ENCODE results near the gene MYO7A.
A peak's percentile ranks its signal among the peaks of the same experiment; 100 is the strongest.

Gene MYO7A

DNA sequence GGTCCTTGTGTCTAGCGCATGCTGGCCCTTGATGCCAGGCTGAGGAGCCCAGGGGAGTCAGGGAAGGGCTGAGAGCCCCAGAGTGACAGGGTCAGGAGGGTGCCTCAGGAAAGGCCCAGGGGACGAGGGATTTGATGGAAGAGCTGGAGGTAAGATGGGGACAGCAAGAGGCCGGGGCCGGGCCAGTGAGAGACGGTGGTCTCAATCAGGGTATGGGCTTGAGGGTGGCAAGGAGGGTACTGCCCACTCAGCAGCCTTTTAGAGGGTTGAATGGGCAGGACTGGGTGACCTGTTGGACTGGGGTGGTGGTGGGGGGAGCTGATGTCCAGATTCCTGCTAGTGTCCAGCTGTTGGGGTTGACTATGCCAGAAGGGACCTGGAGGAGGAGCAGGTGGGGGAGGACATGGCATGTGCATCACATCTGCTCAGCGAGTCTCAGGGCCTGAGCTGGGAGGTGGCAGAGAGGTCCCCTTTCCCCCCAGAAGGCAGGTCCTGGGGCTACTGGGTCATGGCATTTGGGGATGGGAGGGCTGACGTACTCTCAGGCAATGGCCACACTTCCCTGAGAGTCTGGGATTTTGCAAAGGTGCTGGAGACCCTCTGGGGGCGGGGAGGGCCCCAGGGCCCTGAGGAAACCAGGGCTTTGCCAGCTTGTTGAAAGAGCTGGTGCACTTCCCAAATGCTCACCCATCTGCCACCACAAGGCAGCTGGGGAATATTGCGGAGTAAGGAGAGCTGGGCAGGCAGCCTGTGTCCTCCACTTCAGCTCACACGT, 18.4 kb downstream of the MYO7A start:
- DNase-seq (ENCODE audit: low read depth in 2 of 2), result no peak

DNA sequence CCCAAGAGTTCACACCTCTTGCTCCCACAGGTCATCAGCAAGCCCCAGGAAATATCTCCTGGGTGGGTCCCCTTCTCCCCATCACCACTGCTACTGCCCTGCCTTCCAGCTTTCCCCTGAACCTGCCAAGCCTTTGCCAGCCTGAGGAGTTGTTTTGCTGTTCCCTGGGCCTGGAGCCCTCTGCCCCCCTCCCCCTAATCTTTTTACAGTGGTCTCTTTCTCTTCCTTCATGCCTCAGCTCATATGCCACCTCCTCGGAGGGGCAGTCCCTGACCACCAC, 18.9 kb downstream of the MYO7A start:
- DNase-seq (ENCODE audit: low read depth in 2 of 2), result no peak

DNA sequence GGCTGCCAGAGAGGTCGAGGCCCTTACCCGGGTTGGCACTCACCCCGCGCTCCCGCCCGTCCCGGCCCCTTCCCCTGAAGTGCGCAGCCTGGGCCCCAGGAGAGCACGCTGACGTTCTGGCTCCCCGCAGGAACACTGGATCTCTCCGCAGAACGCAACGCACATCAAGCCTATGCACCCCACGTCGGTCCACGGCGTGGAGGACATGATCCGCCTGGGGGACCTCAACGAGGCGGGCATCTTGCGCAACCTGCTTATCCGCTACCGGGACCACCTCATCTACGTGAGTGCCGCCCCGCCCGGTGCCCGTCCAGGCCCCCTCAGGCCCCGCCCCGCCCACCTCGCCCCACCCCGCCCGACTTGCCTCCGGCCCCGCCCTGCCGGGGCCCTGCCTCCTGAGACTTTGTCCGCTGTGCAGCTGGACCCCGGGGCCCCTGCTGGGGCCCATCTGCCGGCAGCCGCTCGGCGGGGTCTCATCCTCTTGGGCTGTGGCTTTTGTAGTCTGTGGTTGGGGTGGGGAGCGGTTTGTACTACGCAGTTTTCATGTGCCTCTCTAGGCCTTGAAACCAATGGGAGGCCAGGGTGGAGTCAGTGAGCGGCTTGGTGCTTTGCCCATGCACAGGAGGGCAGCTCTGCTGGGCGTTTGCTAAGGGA, 19.7 kb downstream of the MYO7A start:
- DNase-seq (ENCODE audit: low read depth in 2 of 2), result peak in 1 of 2 donors; percentile 33

DNA sequence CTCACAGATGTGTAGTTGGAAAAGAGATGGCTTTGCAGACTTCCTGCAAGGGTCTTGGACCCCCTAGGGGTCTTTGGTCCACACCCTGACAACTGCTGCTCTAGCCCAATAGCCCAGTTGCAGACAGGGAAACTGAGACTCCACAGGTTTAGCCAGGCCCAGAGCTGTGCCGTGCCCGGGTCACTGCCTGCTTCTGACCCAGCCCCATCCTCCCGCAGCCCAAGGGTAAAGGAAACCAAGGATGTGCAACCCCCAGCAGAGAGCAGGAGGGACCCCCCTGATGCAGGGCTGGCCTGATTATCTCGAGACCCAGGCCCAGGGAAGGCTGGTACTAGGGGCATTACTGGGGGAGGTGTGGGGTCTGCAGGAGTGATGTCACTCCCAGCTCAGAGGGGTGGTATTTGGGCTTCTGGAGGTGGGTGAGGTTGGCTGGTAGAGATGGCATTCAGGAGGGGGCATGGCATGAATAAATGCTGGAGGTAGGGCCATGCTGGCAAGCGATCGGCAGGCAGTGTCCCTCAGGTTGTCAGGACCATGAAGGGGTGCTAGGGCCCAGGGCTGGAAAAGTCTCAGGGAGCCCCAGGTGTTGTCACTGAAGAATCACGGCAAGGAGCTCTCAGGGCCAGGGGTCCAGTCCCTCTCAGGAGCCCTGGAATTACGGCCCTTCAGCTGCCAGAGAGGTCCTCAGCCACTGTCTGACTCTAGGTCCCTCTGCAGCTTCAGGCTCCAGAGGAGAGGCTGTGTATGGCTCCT, 21.1 kb downstream of the MYO7A start:
- no peak for DNase-seq (ENCODE audit: low read depth in 2 of 2)

DNA sequence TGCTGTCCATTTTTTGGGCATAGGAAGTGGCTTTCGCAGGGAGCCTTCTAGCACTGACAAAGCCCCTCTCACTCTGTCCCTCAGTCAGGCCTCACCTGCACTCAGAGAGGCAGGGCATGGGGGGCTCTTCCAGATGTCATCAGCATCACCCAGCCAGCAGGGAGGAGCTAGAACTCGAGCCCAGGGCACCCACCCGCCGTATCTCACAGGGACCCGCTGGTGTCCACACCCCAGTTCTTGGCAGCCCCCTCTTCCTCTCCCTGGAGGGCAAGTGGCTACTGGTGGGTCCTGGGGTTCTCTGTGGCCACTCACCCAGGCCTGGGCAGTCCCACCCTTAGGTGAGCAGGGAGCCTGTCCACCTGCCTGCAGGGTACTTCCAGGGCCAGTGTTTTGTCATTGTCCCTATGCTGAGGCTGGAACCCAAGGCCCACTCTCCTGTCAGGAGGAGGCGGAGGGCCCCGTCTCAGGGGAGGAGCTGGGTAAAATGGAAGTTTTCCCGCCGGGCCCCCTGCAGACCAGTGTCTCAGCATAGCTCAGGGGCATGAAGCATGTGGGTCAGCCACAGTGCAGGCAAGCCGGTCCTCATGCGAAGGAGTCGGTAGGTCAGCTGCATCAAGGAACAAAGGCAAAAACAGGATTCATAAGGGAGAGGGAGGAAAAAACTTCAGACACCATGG, 21.8 kb downstream of the MYO7A start:
- no peak for DNase-seq (ENCODE audit: low read depth in 2 of 2)

DNA sequence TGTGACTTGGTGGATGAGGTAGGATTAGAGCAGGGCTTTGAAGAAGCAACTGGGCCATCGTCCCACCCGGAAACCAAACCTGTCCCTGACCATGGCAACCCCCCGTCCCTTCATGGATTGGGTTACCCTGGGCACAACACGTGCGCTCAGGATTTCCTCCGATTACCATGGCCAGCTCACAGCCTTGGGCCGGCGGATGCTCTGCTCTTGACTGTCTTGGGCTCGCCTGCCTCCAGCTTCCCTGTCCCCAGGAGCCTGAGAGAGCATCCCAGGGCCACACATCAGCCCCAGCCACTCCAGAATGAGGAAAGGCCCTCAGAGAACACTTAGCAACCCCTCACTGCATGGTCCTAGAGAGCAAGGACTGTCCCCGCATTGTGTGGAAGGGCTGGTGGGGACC, 22.8 kb downstream of the MYO7A start:
- no peak for DNase-seq (ENCODE audit: low read depth in 2 of 2)

DNA sequence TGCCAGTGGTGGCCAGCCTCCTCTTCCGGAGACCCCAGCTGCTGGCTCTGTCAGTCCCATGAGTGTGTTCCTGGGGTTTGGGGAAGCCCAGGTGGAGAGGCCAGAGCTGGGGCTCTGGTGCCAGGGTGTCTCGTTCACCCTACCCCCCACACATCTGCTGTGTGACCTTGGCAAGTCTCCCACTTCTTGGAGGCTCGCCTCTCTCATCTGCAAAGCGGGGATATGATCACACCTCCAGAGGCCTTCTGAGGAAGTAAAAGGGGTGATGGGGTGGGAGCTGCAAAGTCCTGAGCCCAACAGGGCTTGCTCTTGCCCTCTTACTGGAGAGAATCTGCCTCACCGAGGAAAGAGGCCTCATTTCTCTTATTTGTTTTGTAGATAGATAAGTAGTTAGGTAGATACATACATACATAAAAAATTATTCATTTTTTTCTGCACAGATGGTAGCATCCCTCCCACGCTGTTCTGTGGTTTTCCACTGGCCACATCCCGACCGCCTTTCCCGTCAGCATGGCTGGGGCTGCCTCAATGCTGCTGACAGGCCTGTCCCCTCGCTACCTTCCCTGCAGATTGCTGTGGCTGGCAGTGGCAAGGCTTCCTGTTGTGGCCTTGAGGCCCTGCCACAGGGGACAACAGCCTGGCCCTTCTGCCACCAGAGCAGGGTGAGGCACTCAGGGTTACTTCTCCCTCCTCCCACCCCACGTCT, 23.9 kb downstream of the MYO7A start:
- peak; percentile 65 to 70 for DNase-seq (ENCODE audit: low read depth in 2 of 2)

DNA sequence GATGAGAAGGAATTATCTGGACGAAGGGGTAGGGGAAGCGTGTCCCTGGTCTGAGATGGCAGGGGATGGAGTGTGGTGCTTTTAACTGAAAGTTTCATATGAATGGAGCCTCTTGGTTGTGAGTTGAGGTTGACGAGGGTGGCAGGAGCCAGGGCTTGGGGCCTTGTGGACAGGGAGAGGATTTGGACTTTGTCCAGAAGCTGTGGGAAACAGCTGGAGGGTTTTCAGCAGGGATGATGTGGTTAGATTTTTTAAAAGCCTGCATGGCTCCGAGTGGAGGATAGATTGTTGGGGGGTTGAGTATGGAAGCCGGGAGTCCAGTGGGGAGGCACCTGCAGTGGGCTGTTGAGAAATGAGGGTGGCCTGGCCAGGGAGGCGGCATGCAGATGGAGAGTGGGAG, 24.8 kb downstream of the MYO7A start:
- no peak for DNase-seq (ENCODE audit: low read depth in 2 of 2)

DNA sequence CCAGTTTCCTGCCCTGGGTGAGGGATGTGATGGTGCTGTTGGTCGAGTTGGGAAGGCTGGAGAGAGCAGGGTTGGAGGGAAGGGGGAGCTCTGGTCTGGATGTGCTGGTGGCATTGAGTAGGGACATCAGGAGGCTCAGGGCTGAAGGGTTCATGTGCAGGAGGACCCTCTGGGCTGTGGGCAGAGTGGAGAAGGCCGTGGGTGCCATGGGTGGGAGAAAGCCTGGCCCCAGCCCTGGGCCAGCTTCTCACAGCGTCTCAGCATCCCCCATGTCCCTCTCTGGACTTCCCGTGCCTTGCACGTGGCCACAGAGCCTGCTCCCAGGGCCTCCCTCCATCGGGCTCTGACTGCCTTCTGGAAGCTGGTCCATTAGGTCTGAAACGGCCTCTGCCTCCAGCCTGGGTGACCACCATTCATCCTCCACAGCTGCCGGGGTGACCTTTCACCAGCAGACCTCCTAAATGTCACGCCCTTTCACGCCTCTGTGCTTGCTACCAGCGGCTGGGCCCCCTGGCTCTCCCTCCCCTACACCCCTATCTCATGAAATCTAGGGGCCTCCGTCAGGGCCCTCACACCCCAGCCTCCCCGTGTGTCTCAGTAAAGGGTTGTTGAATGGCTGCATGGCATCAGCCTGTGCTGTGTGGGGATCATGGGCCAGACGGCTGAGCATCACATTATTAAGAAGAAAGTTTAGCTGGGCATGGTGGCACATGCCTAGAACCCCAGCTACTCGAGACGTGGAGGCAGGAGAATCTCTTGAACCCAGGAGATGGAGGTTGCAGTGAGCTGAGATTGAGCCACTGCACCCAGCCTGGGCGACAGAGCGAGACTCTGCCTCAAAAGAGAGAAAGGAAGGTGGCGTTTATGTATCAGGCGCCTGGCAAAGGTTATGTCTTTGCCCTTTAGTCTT, 25.5 kb downstream of the MYO7A start:
- no peak for DNase-seq (ENCODE audit: low read depth in 2 of 2)

DNA sequence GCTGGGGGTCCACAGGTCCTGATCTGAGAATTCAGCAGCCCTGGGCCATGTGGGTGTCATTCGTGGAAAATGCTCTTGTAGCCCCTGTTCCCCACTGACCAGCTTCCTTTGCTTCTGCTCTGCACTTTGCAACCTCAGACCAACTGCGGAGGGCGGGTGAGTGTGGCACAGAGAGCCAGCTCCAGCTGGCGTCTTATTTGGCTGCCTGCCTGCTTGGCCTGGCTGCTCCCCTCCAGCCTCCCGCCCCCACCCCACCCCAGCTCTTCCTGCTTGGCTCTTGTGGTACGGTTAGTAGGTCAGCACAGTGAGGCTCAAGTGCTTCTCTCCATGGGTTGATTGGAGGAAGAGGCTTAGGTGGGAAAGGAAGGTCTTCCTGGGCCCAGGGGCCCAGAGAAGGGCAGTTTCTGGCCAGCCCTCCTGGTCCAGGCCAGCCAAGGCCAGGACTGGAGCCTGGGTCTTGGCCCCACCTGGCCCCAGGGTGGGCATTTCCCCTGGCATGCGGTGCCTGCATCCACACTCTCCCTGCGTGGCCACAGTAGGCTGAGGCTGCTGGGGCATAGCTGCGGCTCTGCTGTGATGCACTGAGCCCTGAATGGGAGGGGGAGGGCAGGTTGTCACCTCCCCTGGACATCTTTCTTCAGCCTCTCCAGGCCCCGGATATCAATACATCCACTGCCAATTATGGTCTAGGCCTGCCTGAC, 26.5 kb downstream of the MYO7A start:
- no peak for DNase-seq (ENCODE audit: low read depth in 2 of 2)

DNA sequence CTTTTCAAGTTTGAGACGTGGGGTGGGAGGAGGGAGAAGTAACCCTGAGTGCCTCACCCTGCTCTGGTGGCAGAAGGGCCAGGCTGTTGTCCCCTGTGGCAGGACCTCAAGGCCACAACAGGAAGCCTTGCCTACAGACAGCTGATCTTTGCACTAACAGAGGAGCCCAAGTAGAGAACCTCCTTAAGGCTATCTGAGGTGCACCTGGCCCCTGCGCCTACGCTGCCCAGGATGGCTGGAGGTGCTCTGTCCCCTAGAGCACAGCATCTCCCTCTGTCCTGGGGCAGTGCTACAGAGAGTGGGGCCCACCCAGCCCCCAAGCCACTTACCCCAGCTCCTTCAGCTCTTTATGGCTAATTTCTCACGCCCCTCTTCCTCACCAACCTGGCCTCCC, 27.0 kb downstream of the MYO7A start:
- DNase-seq (ENCODE audit: low read depth in 2 of 2), result no peak

DNA sequence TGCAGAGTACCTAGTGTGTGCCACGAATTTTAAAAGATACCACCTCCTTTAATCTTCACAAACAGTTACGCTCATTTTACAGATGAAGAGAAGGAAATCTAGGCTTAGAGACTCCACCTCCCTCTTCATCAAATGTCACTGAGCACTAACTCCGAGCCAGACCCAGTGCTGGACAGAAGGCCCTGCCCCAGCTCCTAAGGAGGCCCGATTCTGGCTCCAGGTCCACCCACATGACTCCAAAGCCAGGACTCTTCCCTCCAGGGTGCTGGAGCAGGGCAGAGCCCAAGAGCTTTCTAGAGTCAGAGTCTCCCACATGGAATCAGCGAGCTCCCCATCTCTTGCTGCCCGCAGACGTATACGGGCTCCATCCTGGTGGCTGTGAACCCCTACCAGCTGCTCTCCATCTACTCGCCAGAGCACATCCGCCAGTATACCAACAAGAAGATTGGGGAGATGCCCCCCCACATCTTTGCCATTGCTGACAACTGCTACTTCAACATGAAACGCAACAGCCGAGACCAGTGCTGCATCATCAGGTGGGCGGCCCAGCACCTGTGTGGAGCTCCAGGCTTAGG, 27.6 kb downstream of the MYO7A start:
- DNase-seq (ENCODE audit: low read depth in 2 of 2), result no peak

DNA sequence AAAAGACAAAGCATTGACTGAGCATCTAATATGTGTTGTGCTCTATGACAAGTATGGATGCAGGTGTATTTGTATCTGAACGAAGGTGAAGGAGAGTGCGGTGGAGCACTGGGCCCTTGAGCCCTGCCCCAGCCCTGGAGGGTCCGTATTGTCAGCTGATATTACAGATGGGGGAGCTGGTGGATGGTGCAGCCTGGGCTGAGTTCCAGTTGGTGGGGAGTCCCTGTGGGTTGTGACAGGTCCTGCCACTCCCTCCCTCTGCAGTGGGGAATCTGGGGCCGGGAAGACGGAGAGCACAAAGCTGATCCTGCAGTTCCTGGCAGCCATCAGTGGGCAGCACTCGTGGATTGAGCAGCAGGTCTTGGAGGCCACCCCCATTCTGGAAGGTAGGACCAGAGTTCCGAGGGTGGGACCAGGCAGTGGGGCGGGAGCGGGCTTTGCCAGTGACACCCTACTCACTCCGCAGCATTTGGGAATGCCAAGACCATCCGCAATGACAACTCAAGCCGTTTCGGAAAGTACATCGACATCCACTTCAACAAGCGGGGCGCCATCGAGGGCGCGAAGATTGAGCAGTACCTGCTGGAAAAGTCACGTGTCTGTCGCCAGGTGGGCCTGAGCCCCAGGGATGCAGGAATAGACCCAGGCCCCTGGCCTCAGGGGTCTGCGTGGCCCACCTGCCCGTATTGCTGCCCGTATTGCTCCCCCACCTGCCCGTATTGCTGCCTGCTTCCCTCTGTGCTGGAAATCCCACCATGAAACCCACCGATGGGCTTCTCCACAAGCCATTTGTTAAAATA, 28.6 kb downstream of the MYO7A start:
- DNase-seq (ENCODE audit: low read depth in 2 of 2), result no peak

DNA sequence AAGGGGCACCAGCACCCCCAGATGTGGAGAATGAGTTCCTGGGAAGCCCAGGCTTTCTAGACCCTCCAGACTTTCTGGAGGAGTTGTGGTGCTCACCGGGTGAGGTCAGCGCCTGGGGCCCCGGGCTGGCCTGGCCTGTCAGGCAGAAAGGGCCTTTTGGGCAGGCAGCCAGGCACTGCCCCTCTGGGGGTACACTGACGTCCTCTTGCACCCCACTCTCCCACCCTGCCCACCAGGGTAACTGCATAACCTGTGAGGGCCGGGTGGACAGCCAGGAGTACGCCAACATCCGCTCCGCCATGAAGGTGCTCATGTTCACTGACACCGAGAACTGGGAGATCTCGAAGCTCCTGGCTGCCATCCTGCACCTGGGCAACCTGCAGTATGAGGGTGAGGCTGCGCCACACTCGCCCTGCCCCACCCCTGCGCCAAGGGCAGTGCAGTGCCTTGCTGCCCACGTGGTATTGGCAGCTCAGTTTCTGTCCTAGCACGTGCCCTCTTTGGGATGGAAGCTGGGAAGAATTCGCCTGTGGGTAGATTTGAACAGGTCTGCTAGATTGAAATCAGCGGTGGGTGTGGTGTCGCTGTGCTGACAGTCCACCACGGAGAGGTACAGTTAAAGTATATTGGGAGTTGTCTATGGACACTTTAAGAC, 30.1 kb downstream of the MYO7A start:
- DNase-seq (ENCODE audit: low read depth in 2 of 2), result no peak

DNA sequence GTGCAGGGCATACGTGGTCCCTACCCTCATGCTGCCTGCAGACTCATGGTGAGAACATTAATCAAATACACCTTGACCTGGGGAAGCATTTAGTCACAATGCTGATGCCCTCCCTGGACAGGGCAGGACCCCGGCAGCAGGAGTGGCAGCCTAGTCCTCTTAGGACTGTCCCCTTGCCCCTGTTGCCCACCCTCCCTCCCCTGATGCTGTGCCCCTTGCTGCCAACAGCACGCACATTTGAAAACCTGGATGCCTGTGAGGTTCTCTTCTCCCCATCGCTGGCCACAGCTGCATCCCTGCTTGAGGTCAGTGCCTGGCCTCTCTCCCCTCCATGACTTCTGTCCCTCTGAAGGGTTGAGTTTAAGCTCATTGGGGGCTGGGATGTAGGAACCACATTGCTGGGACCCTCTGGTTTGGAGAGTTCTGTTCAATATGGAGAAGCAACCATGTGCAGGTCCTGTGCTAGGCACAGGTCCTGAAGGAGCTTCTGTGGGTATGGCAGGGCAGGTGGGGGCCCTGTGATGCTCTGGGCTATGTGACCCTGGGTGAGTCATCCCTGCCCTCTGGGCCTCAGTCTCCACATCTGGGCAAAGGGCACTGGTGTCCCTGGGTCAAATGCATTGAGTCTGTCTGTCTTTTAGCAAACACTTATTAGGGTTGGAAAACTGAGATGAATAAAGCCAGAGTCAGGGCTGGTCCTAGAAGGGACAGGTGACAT, 31.3 kb downstream of the MYO7A start:
- DNase-seq (ENCODE audit: low read depth in 2 of 2), result no peak

DNA sequence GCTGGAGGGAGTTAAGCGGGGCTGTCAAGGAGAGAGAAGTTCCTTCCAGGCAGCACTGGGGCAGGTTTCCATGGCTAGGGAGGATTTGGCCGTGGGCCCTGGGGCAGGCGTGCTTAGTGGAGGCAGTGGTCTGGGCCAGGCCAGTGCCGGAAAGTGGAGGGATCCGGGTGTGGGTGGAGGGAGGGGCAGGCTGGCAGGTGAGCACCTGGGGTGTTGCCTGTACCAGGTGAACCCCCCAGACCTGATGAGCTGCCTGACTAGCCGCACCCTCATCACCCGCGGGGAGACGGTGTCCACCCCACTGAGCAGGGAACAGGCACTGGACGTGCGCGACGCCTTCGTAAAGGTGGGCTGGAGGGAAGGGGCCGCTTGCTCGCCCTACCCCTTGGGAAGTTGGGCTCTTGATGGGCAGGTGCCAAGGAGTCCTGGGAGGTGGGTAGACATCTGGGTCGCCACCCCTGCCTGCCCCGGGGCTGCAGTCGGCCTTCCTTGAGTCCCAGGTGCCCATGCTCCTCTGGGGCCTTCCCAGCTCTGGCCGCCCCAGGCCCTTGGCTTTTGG, 32.0 kb downstream of the MYO7A start:
- no peak for DNase-seq (ENCODE audit: low read depth in 2 of 2)

DNA sequence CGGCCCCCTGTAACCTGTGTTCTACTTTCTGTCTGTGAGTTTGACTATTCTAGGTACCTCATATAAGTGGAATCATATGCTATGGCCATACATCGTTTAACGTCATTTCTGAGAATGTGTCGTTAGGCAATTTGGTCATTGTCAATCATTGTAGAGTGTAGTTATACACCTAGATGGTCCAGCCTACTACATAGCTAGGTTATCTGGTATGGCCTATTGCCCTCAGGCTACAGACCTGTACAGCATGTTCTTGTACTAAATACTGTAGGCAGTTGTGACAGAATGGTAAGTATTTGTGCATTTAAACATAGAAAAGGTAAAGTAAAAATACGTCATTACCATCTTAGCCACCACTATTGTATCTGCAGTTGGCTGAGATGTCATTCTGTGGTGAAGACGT, 35.2 kb downstream of the MYO7A start:
- no peak for DNase-seq (ENCODE audit: low read depth in 2 of 2)

DNA sequence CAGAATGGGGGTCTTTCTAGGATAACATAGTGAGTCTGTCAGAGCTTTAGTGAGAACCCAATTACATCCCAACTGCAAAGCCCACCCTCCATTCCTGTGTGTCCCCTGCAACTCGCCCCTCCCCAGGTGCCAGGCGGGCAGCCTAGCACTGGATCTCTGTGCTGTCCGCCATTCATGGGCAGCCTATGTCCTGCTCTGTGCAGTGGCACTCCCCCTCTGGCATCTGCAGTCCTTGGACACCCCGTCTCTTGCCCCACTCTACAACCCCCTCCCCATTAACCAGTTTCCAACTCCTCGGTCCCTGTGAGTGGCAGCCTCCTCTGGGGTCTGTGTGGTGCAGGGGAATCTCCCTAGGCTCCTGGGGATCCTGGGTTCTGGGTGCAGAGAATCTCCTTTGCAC, 37.0 kb downstream of the MYO7A start:
- DNase-seq (ENCODE audit: low read depth in 2 of 2), result no peak
